ENCODE results near the gene LYPLA2.

Gene LYPLA2

GRCh38 chr1:23796466-23797271 lies 5.7 kb downstream of the LYPLA2 start:
- no peak overlapping the region for H3K4me3 ChIP-seq (replicated peaks in 1 of 2; ENCODE audit: low read depth in 2 of 2, low read length in 2 of 2)
- DNase-seq (ENCODE audit: low read depth in 2 of 2), result no peak
- TF ChIP-seq CTCF (IDR thresholded peaks at IDR 0.05; ENCODE audit: low read depth, low read length), result no peak

- TF ChIP-seq CTCF (IDR thresholded peaks at IDR 0.05; ENCODE audit: low read depth, low read length), result no peak
- no peak overlapping the region for H3K4me3 ChIP-seq (replicated peaks in 1 of 2; ENCODE audit: low read depth in 2 of 2, low read length in 2 of 2)
- no peak for DNase-seq (ENCODE audit: low read depth in 2 of 2)
Observed at GRCh38 chr1:23797478-23798448, 6.8 kb downstream of the LYPLA2 start.

DNA sequence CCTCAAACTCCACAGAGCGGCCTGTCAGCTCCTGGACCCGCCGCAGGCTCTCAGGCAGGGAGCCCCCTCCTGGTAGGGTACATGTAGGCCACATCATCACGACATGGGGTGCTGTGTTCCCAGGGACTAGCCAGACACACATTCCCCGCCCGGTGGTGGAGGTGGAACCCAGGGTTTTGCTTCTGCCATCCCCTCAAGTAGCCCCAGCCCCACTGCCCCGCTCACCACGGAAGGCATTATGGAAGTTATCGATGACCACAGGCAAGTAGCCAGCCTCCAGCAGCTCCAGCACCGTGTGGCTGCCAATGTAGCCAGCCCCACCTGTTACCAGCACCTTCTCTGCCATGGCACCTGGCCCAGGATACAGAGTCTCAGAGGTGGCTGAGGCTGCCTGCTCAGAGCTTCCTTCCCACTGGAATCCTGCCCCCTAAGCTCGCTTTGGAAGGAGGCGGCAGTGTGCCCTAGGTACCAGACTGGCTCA lies 7.8 kb downstream of the LYPLA2 start:
- no peak for DNase-seq (ENCODE audit: low read depth in 2 of 2)
- no peak overlapping the region for H3K4me3 ChIP-seq (replicated peaks in 1 of 2; ENCODE audit: low read depth in 2 of 2, low read length in 2 of 2)
- TF ChIP-seq CTCF (IDR thresholded peaks at IDR 0.05; ENCODE audit: low read depth, low read length), result no peak

DNA sequence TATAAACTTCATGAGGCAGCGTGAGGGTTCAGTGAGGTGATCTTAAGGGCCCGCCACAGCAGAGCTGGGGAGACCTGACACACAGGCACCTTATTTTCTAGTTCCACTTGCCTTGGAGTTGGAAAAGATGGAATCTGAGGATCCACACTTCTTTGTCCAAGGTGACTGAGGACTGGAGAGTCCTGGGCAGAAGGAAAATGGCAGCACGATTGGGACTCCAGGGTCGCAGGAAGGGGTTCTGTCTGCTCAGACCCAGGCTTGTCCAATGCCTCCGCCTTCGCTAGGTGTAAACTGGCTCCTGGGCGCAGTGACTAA lies 8.3 kb downstream of the LYPLA2 start:
- peak overlapping the region; percentile 84 to 96 for H3K4me3 ChIP-seq (replicated peaks in 1 of 2; ENCODE audit: low read depth in 2 of 2, low read length in 2 of 2)
- no peak for TF ChIP-seq CTCF (IDR thresholded peaks at IDR 0.05; ENCODE audit: low read depth, low read length)
- no peak for DNase-seq (ENCODE audit: low read depth in 2 of 2)

GRCh38 chr1:23799570-23800399 lies 8.8 kb downstream of the LYPLA2 start:
- peak overlapping the region; percentile 84 to 96 for H3K4me3 ChIP-seq (replicated peaks in 1 of 2; ENCODE audit: low read depth in 2 of 2, low read length in 2 of 2)
- peak; percentile 82 to 85 for DNase-seq (ENCODE audit: low read depth in 2 of 2)
- no peak for TF ChIP-seq CTCF (IDR thresholded peaks at IDR 0.05; ENCODE audit: low read depth, low read length)

Measured in cardiac fibroblast (primary cell).